ENCODE results near the gene ZNRD2. TPM values are rescaled to one million over a fixed set of nuclear protein-coding genes. Genes with fewer than 3 reads are reported as not detected.
A peak's percentile ranks its signal among the peaks of the same experiment; 100 is the strongest.

The ZNRD2 gene
- total RNA-seq, 2 experiments from 2014 or later, result 54.3 to 54.7 TPM

DNA sequence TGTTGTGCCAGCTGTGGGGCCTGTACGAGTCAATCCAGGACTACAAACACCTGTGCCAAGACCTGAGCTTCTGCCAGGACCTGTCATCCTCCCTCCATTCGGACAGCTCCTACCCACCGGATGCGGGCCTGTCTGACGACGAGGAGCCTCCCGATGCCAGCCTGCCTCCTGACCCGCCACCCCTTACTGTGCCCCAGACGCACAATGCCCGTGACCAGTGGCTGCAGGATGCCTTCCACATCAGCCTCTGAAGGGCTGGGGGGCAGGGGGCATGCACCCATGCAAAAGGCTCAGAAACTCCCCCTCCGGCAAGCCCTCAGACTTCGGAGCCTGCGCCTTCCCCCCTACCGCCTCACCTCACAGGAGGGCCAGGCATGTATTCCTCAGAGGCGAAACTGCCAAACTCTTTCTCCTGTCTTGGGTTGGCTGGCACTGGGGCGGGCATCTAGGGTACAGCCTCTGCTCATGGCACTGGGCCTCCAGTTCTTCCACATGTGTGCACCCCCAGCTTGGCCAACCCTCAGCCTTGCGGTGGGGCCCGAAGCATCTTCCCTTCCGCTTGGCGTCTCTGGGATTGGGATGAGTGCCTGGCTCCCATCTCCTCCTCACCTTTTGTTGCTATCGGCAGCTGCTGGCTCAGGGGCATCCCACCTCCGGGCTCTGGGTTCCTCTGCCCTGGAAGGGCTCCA, 3.3 kb downstream of the ZNRD2 start:
- H3K4me1 Mint-ChIP-seq (ENCODE audit: low read depth), result peaks cover 52% of the 10 kb centered on the region
- H3K36me3 Mint-ChIP-seq (ENCODE audit: low read depth), result peaks cover 37% of the 10 kb centered on the region
- no peaks in the 10 kb centered on the region for H3K9me3 Mint-ChIP-seq
- peak overlapping the region; percentile 81 for H3K27ac Mint-ChIP-seq
- intact Hi-C loops (cut with micrococcal nuclease), result loop anchor here (2.0 to 5.0 kb wide), 3 partner anchors 15 to 146 kb away; partner anchors contain the start of genes MAP3K11 and PCNX3
- TF ChIP-seq, protein P1, sequence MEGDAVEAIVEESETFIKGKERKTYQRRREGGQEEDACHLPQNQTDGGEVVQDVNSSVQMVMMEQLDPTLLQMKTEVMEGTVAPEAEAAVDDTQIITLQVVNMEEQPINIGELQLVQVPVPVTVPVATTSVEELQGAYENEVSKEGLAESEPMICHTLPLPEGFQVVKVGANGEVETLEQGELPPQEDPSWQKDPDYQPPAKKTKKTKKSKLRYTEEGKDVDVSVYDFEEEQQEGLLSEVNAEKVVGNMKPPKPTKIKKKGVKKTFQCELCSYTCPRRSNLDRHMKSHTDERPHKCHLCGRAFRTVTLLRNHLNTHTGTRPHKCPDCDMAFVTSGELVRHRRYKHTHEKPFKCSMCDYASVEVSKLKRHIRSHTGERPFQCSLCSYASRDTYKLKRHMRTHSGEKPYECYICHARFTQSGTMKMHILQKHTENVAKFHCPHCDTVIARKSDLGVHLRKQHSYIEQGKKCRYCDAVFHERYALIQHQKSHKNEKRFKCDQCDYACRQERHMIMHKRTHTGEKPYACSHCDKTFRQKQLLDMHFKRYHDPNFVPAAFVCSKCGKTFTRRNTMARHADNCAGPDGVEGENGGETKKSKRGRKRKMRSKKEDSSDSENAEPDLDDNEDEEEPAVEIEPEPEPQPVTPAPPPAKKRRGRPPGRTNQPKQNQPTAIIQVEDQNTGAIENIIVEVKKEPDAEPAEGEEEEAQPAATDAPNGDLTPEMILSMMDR (IDR thresholded peaks at IDR 0.05), result no peak
- CTCF ChIA-PET, result interaction anchor here (0.7 to 4.7 kb wide), 12 partner anchors 8 to 74 kb away, joined by 3 to 59 read pairs (median 6); partner anchors contain the start of genes LTBP3, MAP3K11 and PCNX3
- ATAC-seq (no peak), DNase-seq (no peak)
- H3K4me3 Mint-ChIP-seq, result peak overlapping the region; percentile 77
- POLR2A ChIA-PET, result interaction anchor here (0.7 to 6.0 kb wide), 15 partner anchors 9 to 286 kb away, joined by 3 to 51 read pairs (median 4); partner anchors contain the start of genes CFL1, MALAT1, NEAT1 and PCNX3
- no peaks in the 10 kb centered on the region for H3K27me3 Mint-ChIP-seq

GRCh38 chr11:65574109-65574810, 4.0 kb downstream of the ZNRD2 start:
- intact Hi-C loops (cut with micrococcal nuclease), result loop anchor here (2.0 to 5.0 kb wide), 3 partner anchors 15 to 147 kb away; partner anchors contain the start of genes MAP3K11 and PCNX3
- Mint-ChIP-seq H3K4me3 (peak overlapping the region; percentile 90), H3K27ac (peak overlapping the region; percentile 91), H3K36me3 (ENCODE audit: low read depth) (peaks cover 35% of the 10 kb centered on the region), H3K27me3 (no peaks in the 10 kb centered on the region), H3K4me1 (ENCODE audit: low read depth) (peaks cover 50% of the 10 kb centered on the region), H3K9me3 (no peaks in the 10 kb centered on the region)
- POLR2A ChIA-PET, result interaction anchor here (0.7 to 6.0 kb wide), 11 partner anchors 14 to 315 kb away, joined by 3 to 87 read pairs (median 6); partner anchors contain the start of genes FIBP, KCNK7, MALAT1 and NEAT1
- CTCF ChIA-PET, result interaction anchor here (1.0 to 4.7 kb wide), 9 partner anchors 9 to 33 kb away, joined by 3 to 84 read pairs (median 17); partner anchors contain the start of gene LTBP3
- peak; percentile 28 for ATAC-seq
- TF ChIP-seq, protein P1 (IDR thresholded peaks at IDR 0.05), result peak; percentile 97
- peak; percentile 93 for DNase-seq

DNA sequence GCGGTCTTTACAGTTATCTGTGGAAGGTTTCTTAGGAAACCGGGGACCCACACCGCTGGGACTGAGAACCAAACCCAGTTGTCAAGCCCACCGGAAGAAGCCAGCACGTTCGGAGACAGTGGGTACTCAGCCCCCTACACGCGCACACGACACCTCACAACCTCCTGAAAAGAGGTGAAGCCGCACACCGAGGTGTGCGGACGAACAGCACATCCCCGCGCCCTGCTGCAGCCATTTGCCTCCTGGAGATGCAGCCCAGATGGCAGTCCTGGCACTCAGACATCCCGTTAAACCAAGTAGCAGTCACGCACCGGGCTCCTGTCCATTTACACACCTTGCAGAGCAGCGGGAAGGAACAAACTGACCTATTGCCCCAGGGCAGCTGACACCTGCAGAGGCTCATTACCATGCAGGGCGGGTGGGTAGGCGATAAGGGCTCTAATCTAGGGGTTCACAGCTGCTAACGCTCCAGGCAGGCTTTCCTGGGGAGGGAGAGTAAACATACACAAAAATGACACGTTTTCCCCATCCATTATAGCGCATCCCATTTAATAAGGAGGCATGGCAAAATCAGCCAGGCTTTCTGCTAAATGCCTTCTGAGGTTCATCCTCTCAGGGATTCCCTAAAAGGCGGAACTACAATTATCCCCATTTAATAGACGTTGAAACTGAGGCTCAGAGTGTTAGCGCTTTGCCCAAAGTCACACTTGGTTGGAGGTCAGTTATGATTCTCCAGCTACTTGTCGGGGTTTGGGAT, 4.7 kb downstream of the ZNRD2 start:
- Mint-ChIP-seq H3K9me3 (no peaks in the 10 kb centered on the region), H3K27me3 (no peaks in the 10 kb centered on the region), H3K4me3 (peak overlapping the region; percentile 90), H3K4me1 (ENCODE audit: low read depth) (peaks cover 54% of the 10 kb centered on the region), H3K27ac (peak overlapping the region; percentile 91), H3K36me3 (ENCODE audit: low read depth) (peaks cover 37% of the 10 kb centered on the region)
- no peak for DNase-seq
- peak; percentile 6 for ATAC-seq
- intact Hi-C loops (cut with micrococcal nuclease), result loop anchor here (2.0 to 5.0 kb wide), 4 partner anchors 14 to 148 kb away; partner anchors contain the start of genes MAP3K11 and PCNX3
- TF ChIP-seq, protein P1 (IDR thresholded peaks at IDR 0.05), result no peak
- ChIA-PET CTCF (interaction anchor here (1.1 to 4.6 kb wide), 6 partner anchors 8 to 40 kb away, joined by 4 to 84 read pairs (median 7); partner anchors contain the start of gene PCNX3), POLR2A (interaction anchor here (0.5 to 5.4 kb wide), 19 partner anchors 9 to 314 kb away, joined by 3 to 87 read pairs (median 4); partner anchors contain the start of genes FIBP, KCNK7, MALAT1 and MAP3K11)

DNA sequence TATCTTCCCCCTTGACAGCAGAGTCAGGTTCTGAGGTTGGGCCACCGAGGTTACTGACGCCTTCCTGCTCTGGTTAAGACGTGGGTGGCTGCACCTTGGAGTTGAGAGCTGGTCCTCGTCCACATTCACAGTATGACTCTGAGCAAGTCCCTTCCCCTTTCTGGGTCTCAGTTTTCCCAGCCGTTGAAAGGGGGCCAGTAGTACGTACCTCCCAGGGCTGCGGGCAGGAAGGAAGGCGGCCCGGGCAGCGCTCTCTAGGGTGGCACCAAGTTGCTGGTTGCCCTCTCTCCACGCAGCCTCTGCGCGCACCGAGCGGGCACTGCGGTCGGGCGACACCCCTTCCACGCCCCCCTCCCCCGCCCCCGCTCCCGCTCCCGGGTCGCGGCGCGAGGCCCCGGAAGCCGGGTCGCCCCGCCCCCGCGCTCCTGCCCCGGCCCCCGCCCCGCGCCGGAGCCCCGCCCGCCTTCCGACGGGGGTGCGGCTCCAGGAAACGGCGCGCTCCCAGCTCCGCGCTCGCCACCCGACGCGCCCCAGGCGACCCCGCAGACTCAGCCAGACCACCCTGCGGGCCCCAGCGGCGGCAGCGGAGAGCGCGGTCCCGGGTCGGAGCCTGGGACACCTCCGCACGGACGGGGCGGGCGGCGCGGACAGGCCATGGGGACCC, 5.4 kb downstream of the ZNRD2 start, which contains the start of gene EHBP1L1:
TSS of gene EHBP1L1 (plus strand) at position 486 of the 664 bp plus-strand sequence. CDS start 250 bp downstream, outside the sequence.
- peaks cover 56% of the 10 kb centered on the region for H3K4me1 Mint-ChIP-seq (ENCODE audit: low read depth)
- intact Hi-C loops (cut with micrococcal nuclease), result loop anchor here (2.0 to 5.0 kb wide), 3 partner anchors 13 to 39 kb away; partner anchors contain the start of genes MAP3K11 and PCNX3
- H3K36me3 Mint-ChIP-seq (ENCODE audit: low read depth), result peaks cover 37% of the 10 kb centered on the region
- TF ChIP-seq, protein P1 (IDR thresholded peaks at IDR 0.05), result no peak
- peak within 1 kb of the TSS; percentile 90 for H3K4me3 Mint-ChIP-seq
- CTCF ChIA-PET, result interaction anchor here (1.0 to 4.6 kb wide), 9 partner anchors 9 to 47 kb away, joined by 3 to 84 read pairs (median 5); partner anchors contain the start of gene PCNX3
- H3K27me3 Mint-ChIP-seq, result no peaks in the 10 kb centered on the region
- POLR2A ChIA-PET, result interaction anchor here (0.5 to 5.4 kb wide), 20 partner anchors 9 to 313 kb away, joined by 3 to 87 read pairs (median 4); partner anchors contain the start of genes FIBP, KCNK7, MALAT1 and MAP3K11
- ATAC-seq (peak; percentile 27), DNase-seq (peak; percentile 88)
- H3K27ac Mint-ChIP-seq, result peak within 1 kb of the TSS; percentile 91
- no peaks in the 10 kb centered on the region for H3K9me3 Mint-ChIP-seq

All from activated CD8-positive, alpha-beta T cell treated with anti-CD3 and anti-CD28 coated beads for 36 hours (primary cell).